ENCODE results near the gene ZNF423. TPM values are rescaled to one million over a fixed set of nuclear protein-coding genes. Genes with fewer than 3 reads are reported as not detected.

The ZNF423 gene
- polyA plus RNA-seq, 3 donors, result 1.9 to 15.4 (median 8.7) TPM

- no peak overlapping the region for H3K27ac ChIP-seq (ENCODE audit: low read depth, low read length)
- WGBS, 3 donors, result 65 to 84% (median 82%) methylated on average over 6 of the region's 6 CpGs
Observed at GRCh38 chr16:49459953-49460735, 395.8 kb downstream of the ZNF423 start.

GRCh38 chr16:49458656-49459445 is 397.1 kb downstream of the ZNF423 start:
- no peak overlapping the region for H3K27ac ChIP-seq (ENCODE audit: low read depth, low read length)
- 84 to 95% (median 90%) methylated on average over 5 of the region's 5 CpGs for WGBS, 3 donors

DNA sequence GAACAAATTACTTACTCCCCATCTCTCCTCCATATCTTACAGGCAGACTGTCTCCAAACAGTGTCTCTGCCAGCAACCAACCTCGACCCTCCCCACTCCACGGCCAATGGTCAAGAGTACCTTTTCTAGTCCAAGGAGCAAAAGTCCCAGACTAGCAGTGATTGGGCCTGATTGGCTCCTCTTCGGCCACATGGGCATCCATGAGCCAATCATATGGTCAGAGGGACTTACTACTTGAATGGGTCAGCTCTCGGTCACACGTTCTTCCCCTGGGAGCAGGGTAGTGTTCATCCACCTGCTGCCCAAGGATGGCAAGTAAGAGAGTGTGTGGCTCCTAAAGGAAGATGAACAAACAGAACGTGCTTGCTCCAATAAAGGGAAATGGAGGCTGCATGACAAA is 397.7 kb downstream of the ZNF423 start:
- no peak overlapping the region for H3K27ac ChIP-seq (ENCODE audit: low read depth, low read length)
- WGBS, 3 donors, result 81 to 89% (median 88%) methylated on average over 6 of the region's 6 CpGs

DNA sequence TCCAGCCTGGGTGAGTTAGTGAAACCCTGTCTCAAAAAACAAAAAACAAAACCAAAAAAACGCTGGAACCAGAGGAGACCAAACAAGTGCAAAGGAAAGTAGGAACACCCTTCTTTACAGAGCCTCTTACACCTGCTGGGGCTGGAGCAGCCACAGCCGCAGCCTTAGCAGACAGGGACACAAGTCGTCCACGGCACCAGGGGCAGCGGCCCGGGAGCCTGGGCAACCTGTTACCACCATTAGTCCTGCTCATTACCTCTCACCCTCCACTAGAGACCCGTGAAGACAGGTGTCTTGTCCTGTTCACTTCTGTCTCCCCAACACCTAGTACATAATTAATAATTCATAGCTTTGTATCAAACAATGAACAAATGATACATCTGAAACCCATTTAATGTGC is 398.7 kb downstream of the ZNF423 start:
- H3K27ac ChIP-seq (ENCODE audit: low read depth, low read length), result no peak overlapping the region
- WGBS, 3 donors, result 76 to 92% (median 85%) methylated on average over 7 of the region's 7 CpGs

- no peak overlapping the region for H3K27ac ChIP-seq (ENCODE audit: low read depth, low read length)
- WGBS, 3 donors, result 74 to 84% (median 81%) methylated on average over 10 of the region's 10 CpGs
Observed at GRCh38 chr16:49456763-49457162, 399.1 kb downstream of the ZNF423 start.

- H3K27ac ChIP-seq (ENCODE audit: low read depth, low read length), result no peak overlapping the region
- 81 to 94% (median 90%) methylated on average over 8 of the region's 8 CpGs for WGBS, 3 donors
Observed at GRCh38 chr16:49455991-49456745, 399.7 kb downstream of the ZNF423 start.

DNA sequence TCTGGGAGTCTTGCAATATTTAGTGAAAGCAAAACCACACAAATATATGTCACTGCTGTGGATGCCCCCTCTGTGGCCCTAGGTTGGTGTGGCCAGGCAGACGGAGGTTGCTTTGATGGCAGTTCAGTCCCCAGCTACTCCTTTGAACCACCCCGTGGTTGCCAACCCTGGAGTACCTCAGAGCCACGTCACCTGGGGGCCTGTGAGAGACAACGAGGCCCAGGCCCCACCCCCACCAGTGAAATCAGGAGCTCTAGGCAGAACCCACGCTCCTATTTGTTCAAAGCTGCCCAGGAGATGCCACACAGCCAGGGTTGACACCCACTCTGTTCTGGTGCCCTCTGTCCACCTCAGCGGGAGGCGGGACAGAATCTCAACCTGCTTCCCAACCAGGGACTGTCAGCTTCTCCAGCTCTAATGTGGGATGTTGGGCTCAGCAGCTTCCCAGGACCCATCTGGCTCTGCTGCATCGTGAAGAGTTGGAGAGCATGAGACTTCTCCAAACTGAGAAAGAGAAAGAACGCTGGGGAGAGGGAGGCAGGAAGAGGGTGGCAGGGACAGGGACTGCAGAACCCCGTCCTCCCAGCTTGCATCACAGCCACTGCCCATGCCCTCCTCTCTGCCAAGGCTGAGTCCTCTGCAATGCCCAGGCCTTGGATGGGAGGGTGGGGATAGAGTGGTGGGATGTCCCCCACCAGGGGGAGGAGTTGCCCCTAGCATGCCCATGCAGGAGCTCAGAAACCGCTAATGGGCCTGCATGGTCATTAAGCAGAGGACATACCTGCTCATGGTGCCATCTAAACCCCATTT is 400.5 kb downstream of the ZNF423 start:
- H3K27ac ChIP-seq (ENCODE audit: low read depth, low read length), result no peak overlapping the region
- WGBS, 3 donors, result 85 to 89% (median 87%) methylated on average over 11 of the region's 11 CpGs

DNA sequence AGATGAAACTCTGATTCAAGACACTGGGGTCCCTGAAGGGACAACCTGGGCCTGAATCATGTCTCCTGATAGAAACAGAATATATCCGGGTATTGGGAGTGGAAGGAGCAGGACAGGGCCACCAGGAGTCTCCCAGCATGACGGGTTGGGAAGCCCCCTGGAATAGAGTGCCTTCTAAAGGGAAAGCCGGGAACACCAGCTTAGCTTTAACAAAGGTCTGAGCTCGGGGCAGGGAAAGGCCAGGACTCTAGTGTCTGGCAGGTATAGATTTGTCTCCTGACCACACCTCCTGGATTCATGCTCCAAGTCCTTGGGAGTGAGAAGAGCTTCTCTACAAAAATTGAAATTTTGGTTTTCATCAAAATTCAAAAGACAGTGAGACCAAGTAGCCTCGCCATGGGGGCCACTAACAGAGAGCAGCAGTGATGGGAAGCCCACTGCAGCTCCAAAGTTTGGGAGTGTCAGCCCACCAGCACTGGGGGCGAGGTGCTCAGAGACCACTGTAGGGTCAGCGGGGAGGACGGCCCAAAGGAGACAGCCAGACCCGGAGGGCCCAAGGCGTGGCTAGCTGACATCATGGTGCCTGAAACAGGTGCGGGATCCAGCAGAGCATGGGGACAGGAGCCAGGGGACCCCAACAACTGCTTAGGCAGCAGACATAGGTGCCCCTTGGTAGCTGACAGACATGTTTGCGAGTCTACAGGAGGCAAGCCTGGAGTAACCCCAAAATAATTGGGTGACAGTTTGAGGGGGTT is 401.3 kb downstream of the ZNF423 start:
- WGBS, 3 donors, result 91 to 95% (median 91%) methylated on average over 12 of the region's 12 CpGs
- no peak overlapping the region for H3K27ac ChIP-seq (ENCODE audit: low read depth, low read length)

GRCh38 chr16:49453983-49454382 is 401.9 kb downstream of the ZNF423 start:
- WGBS, 3 donors, result 95 to 98% (median 96%) methylated on average over 5 of the region's 5 CpGs
- H3K27ac ChIP-seq (ENCODE audit: low read depth, low read length), result no peak overlapping the region

DNA sequence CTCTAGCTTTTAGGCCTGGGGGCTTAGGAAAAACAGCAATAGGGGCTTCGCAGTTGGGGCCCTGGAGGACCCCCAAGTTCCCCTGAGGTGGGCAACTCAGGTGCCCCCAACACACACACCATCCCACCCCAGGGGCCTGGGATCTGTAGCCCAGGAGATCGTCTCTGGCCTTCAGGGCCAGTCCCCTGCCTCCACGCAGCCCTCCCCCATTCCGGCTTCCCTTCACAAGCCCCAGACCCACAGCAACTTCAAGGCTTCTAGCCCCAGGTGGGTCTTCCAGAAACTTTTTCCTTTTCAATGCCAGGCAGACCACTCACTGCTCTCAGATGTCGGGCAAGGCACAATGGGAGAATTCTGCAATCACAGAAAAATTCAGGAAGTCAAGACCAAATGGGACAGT is 402.9 kb downstream of the ZNF423 start:
- no peak overlapping the region for H3K27ac ChIP-seq (ENCODE audit: low read depth, low read length)
- WGBS, 3 donors, result 89 to 97% (median 93%) methylated on average over 5 of the region's 5 CpGs

DNA sequence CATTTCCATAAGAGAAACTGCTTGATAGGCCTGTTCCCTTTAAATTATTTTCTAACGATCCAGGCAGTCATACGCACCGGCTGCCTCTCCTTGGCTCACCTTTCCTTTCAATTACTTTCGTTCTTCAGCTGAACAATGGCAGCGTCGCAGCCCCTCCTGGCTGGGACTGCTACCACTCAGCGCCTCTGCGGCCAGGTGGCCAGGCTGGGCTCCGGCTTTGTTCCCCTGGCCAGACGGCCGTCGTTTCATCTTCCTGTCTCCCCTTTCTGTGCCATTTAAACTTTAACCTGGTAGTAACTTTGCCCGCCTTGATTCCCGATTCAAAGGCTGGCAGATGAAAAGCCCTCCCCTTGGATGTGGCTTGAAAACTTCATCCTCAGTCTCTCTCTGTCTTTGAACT is 403.3 kb downstream of the ZNF423 start:
- WGBS, 3 donors, result 24 to 53% (median 40%) methylated on average over 14 of the region's 14 CpGs
- no peak overlapping the region for H3K27ac ChIP-seq (ENCODE audit: low read depth, low read length)

DNA sequence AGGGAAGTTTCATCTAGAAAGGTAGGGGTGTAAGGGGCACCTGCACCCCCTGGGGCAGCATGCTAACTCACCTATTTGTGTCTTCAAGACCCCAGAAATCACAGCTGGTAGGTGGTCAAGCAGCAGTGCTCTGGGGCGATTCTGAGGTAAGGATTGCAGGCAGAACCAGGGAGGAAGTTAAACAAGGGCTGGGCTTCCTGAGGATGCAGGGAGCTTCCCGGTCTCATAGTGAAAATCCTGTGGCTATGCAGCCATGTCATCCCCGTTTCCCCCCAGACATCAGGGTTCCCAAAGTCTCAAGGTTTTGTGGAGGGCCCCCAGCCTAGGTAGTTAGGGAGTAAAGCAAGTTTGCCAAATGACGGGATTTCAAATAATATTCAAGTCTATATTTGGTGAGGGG is 403.8 kb downstream of the ZNF423 start:
- 25 to 31% (median 30%) methylated on average over 4 of the region's 4 CpGs for WGBS, 3 donors
- H3K27ac ChIP-seq (ENCODE audit: low read depth, low read length), result no peak overlapping the region

GRCh38 chr16:49446805-49447204 is 409.1 kb downstream of the ZNF423 start:
- no peak overlapping the region for H3K27ac ChIP-seq (ENCODE audit: low read depth, low read length)
- 80 to 94% (median 88%) methylated on average over 2 of the region's 2 CpGs for WGBS, 3 donors

GRCh38 chr16:49443576-49443975 is 412.3 kb downstream of the ZNF423 start:
- 71 to 89% (median 81%) methylated on average over 9 of the region's 9 CpGs for WGBS, 3 donors

DNA sequence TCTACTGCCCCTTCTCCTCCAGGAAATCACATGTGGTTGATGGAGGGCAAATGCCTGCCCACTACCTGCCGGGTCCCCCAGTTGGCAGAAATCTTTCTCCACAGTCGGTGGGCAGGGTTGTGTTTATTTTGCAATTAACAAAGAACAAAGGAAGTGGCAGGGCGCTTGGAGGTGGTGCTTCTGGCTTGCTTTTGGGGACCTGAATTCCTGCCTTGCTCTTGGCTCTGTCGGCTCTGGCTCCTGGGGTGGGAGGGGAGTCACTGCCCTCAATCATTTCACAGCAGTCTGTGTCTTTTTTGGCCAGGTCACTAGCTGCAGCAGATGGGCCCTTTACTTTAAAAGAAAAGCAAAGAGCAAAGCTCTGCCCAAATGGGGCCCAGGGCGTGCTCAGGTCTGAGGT is 413.1 kb downstream of the ZNF423 start:
- WGBS, 3 donors, result 41 to 50% (median 49%) methylated on average over 5 of the region's 5 CpGs

More at GRCh38 chr16:49443576-49443975, 412.3 kb downstream of the ZNF423 start:
- H3K27ac ChIP-seq (ENCODE audit: low read depth, low read length), result no peak overlapping the region

DNA sequence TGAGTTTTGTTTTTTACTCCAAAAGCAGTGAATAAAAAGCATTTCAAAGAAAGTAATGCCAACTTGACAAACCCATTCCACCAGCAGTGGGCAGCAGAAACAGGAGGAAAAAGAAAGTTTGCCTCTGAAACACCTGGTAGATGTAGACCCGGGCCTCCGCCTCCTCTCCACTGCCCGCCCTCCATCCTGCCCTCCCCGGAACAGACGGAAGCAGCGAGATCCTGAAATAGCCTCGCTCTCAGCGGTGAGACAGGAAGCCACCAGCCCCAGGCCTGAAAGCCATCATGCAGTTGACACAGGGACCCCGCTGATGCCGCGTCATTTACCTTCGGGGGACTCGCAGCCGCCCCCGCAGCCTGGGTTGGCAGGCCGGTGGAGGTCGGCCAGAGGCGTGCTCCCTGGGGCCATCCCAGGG is 414.5 kb downstream of the ZNF423 start:
- 9 to 22% (median 12%) methylated on average over 18 of the region's 18 CpGs for WGBS, 3 donors
- no peak overlapping the region for H3K27ac ChIP-seq (ENCODE audit: low read depth, low read length)

More for the DNA sequence above, 413.1 kb downstream of the ZNF423 start:
- H3K27ac ChIP-seq (ENCODE audit: low read depth, low read length), result no peak overlapping the region

Measured in adipose tissue (tissue), 3 donors.